GM12891 (cell line): Measurements from ENCODE around the gene RNU1-4. TPM values are rescaled to one million over a fixed set of nuclear protein-coding genes. Genes with fewer than 3 reads are reported as not detected.
"Not testable (repeated sequence)": the region's sequence is repeated elsewhere in the genome, so short reads cannot be mapped to it uniquely, and the experiment has no call there.

Source experiments
- DNase-seq: peaks from one replicate; pipeline ENCODE4 v3.0.0; 2011; ENCODE audit warnings: low spot score; ENCODE audit not compliant: insufficient read length
- FAIRE-seq: peaks from 2 replicates; lab custom pipeline; 2011; peaks lifted over from hg19 to GRCh38; lab: Jason Lieb, UNC
- polyA plus RNA-seq: library from polyadenylated mRNA; unstranded; fragments of >200 nt; gene quantifications from one replicate; pipeline ENCODE4 v1.2.1, GENCODE V29; 2012; ENCODE audit warnings: low read depth, missing spikeins, inconsistent platforms; ENCODE audit not compliant: missing spikeins

The RNU1-4 gene
- 40.8 TPM for polyA plus RNA-seq

DNA sequence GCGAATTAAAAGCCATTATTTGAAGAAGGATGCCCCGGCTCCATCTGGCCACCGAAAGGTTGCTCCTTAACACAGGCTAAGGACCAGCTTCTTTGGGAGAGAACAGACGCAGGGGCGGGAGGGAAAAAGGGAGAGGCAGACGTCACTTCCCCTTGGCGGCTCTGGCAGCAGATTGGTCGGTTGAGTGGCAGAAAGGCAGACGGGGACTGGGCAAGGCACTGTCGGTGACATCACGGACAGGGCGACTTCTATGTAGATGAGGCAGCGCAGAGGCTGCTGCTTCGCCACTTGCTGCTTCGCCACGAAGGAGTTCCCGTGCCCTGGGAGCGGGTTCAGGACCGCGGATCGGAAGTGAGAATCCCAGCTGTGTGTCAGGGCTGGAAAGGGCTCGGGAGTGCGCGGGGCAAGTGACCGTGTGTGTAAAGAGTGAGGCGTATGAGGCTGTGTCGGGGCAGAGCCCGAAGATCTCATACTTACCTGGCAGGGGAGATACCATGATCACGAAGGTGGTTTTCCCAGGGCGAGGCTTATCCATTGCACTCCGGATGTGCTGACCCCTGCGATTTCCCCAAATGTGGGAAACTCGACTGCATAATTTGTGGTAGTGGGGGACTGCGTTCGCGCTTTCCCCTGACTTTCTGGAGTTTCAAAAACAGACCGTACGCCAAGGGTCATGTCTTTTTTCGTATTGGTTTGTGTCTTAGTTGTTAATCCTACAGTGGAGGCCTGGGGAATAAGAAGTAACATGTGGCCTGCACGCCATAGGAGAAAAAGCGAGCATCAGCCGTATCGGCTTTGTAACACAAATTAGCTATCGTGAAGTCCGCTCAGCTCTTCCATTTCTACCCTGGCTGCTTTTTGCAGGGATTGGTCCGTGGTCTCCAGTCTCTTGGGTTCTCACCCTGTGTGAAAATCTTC lies at the start of gene RNU1-4:
Gene RNU1-4, plus strand, starts transcription at position 470 of the 918 bp plus-strand sequence.
- not testable (repeated sequence) for DNase-seq, FAIRE-seq

DNA sequence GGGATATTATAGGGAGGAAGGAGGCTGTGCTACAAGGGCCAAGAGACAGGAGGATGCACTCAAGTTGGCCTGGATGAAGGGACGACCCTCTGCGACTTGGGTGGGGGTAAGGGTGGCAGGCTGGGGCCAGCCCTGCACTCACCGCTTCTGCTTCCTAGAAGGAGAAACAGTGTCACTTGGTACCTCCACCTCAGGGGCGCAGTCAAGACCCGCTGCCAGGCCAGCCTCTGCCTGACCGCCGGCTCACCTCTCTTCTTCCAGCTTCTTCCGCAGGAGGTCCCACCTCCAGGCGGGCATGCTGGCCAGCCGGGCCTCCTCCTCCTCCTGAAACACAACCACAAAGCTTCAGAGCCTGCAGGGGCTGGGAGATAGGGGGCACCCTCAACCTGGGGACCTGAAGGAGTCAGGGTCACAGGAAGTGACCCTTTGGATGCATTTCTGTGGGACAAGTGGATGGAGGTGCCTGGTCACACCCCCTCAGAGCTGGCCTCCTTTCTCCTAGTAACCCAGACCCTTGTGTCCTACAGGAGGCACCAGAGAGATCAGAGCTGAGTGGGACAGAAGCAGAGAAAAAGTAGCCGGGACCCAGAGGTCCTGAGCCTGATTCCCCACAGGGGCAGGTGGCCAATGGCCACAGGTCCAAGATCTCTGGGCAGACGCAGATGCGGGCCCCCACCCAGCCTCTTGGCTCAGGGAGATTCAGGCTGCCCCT lies 49.2 kb upstream of the RNU1-4 start:
- DNase-seq, FAIRE-seq: not testable (repeated sequence)

GRCh38 chr1:16692283-16692682 lies 48.0 kb upstream of the RNU1-4 start:
- FAIRE-seq, DNase-seq: not testable (repeated sequence)

- not testable (repeated sequence) for FAIRE-seq, DNase-seq
Observed at GRCh38 chr1:16692717-16693448, 47.4 kb upstream of the RNU1-4 start.

GRCh38 chr1:16693449-16694307 lies 46.6 kb upstream of the RNU1-4 start:
- DNase-seq, FAIRE-seq: not testable (repeated sequence)

- not testable (repeated sequence) for DNase-seq, FAIRE-seq
Observed at GRCh38 chr1:16694308-16694702, 46.0 kb upstream of the RNU1-4 start.

GRCh38 chr1:16696507-16697150 lies 43.7 kb upstream of the RNU1-4 start:
- FAIRE-seq, DNase-seq: not testable (repeated sequence)

DNA sequence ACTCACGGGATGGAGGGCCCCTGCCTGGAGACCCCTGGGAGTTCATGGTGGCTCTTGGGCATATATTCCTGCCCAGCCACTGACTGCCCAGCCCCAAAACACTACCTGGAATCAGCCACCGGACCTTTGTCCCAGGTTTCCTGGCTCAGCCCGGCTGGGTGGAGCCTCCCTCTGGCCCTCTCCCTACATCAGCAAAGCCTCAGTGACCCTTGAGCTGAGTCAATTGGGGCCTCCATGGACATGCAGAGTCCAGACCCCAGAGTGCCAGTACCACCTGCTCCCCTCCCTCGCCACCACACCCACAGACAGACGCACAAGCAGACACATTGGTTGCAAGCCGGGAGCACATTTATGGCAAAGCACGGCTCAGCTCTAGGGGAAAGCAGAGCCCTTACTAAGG lies 43.2 kb upstream of the RNU1-4 start:
- not testable (repeated sequence) for FAIRE-seq, DNase-seq

GRCh38 chr1:16699440-16699839 lies 40.9 kb upstream of the RNU1-4 start:
- not testable (repeated sequence) for FAIRE-seq

GRCh38 chr1:16700138-16700895 lies 40.0 kb upstream of the RNU1-4 start:
- DNase-seq, result not testable (repeated sequence)

More at GRCh38 chr1:16699440-16699839, 40.9 kb upstream of the RNU1-4 start:
- DNase-seq, result not testable (repeated sequence)

GRCh38 chr1:16701189-16701588 lies 39.1 kb upstream of the RNU1-4 start:
- not testable (repeated sequence) for FAIRE-seq, DNase-seq

More at GRCh38 chr1:16700138-16700895, 40.0 kb upstream of the RNU1-4 start:
- not testable (repeated sequence) for FAIRE-seq

GRCh38 chr1:16702280-16702679 lies 38.0 kb upstream of the RNU1-4 start:
- not testable (repeated sequence) for FAIRE-seq, DNase-seq

GRCh38 chr1:16703141-16703540 lies 37.2 kb upstream of the RNU1-4 start:
- not testable (repeated sequence) for DNase-seq
- peak; percentile 96 for FAIRE-seq

- DNase-seq, FAIRE-seq: not testable (repeated sequence)
Observed at GRCh38 chr1:16703602-16704001, 36.7 kb upstream of the RNU1-4 start.

DNA sequence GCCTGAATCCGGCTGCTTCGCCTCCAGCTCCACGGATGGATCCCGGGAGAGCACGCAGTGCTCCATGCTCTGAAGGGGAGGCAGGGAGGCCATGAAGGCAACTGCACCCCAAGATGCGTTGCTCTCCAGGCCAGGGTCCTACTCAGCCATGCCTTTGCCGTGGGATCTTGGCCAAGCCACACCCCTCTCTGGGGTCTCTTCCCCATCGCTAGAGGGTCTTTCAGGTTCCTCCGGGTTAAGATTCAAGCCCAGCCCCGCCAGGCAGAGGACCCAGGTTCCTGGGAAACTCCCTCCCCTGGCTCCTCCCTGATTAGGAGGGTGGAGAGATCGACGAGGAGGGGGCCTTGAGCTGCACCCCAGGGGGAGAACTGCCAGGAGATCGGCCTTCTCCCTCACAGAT lies 36.2 kb upstream of the RNU1-4 start:
- not testable (repeated sequence) for DNase-seq, FAIRE-seq

- FAIRE-seq, DNase-seq: not testable (repeated sequence)
Observed at GRCh38 chr1:16704502-16705100, 35.7 kb upstream of the RNU1-4 start.

DNA sequence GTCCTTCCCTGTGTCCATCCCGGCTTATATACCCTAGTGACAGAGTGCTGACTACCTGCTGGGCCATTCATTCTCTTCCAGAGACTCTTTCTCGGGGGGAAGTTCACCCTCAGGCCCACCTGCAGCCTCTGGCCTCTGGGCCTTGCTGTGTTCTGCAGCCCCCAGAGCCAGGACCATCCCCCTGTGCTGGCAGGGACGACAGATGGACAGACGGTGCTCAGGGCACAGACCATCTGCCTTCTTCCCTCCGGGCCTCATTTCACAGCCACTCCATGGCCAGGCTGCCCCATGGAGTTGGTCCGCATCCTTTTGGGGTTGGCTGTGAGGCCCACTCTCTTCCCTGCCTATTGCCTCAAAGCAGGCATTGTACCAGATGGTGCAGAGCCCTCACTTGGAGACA lies 34.0 kb upstream of the RNU1-4 start:
- not testable (repeated sequence) for DNase-seq, FAIRE-seq
